Ramos (cell line): ENCODE measurements around the gene ZSCAN20.
"Not testable (repeated sequence)": the region's sequence is repeated elsewhere in the genome, so short reads cannot be mapped to it uniquely, and the experiment has no call there.

ENCODE experiments used
- in situ Hi-C: fragments of 300-500 bp; cut with MboI; formaldehyde crosslinking; loops from one replicate; pipeline ENCODE4 v1.14.3; 2022; ENCODE audit warnings: low sequenced_read_pairs; ENCODE audit not compliant: unreplicated experiment

Gene ZSCAN20

DNA sequence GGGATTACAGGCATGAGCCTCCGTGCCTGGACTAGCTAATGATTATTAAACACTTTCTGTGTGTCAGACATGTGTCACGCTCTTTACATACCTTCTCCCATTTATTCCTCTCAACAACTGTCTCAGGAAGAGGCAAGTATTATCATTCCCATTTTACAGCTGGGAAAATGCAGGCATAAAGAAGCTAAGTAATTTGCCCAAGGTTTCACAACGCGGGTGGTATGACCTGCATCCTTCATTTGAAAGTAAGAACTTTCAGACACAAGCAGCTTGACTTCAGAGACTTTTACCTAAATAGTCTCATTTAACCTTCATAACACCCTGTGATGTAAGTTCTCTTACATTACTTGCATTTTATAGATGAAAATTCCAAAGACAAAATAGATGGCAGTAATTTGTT lies 1.0 kb upstream of the ZSCAN20 start:
- in situ Hi-C loops = no loop called here

DNA sequence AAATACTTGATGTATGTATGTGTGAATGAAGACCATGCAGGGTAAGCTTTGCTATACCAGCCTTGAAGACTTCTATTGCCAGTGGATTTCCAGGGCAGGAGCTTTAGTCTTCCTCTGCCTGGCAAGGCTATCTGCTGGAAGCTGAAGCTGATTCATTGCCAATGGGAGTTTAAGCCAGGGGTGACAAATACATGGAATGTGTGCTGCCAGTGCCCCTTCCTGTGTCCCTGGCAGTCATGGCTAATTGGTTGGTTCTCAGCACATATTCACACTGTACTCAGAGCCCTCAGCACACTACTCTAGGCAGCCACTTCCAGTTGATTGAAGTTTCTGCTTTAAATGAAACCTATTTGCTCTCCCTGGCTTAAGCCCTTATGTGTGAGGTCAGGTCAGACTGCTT lies 1.5 kb downstream of the ZSCAN20 start:
- in situ Hi-C loops = no loop called here

DNA sequence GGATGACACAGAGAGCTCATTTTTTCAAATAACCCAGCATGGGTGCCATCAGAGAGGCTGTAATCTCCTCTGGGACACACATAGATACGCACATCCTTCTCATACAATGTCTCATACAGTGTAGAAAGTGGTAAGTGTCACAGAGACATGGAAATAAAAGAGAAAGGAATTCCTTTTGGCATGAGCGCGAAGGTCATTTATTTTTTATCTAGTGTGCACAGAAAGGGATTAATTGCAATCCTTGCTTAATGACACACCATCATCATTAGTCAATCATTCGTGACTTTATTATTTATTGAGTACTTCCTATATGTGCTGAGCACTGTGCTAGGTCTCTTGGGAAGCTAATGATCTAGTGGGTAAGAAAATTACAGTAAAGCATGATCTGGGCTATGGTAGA lies 5.0 kb downstream of the ZSCAN20 start:
- in situ Hi-C loops = no loop called here

DNA sequence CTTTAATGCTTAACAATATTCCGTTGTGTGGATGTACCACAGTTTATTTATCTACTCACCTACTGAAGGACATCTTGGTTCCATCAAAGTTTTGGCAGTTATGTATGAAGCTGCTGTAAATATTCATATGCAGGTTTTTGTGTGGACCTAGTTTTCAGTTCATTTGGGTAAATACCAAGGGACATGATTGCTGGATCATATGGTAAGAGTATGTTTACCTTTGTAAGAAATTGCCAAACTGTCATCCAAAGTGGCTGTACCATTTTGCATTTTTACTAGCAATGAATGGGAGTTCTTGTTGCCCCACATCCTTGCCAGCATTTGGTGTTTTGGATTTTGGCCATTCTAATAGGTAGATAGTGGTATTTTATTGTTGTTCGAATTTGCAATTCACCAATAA lies 10.0 kb downstream of the ZSCAN20 start:
- in situ Hi-C loops = no loop called here

- in situ Hi-C loops = no loop called here
Measured at GRCh38 chr1:33488624-33489023, 16.2 kb downstream of the ZSCAN20 start.

- in situ Hi-C loops = no loop called here
Measured at GRCh38 chr1:33494929-33495328, 22.5 kb downstream of the ZSCAN20 start.

GRCh38 chr1:33497410-33497809 lies 25.0 kb downstream of the ZSCAN20 start:
- in situ Hi-C loops = no loop called here

DNA sequence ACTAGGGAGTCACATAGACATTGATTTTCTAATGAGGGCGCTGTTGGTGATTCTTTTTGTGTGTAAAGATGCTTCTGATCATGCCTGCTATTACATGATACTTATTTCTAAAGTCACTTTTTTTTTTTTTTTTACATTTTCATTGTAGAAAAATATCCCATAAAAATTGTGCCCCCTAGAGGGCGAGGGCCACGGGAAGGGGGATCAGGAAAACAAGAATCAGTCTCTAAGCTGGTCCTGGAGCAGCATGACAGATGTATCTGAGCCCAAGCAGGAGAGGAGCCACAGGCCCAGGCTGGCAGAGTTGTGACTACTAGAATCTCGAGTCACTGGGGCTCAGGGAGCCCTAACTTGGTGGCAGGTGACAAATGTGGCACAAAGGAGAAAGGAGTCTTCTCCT lies 28.1 kb downstream of the ZSCAN20 start:
- in situ Hi-C loops = no loop called here

- in situ Hi-C loops = no loop called here
Measured at GRCh38 chr1:33501309-33501708, 28.9 kb downstream of the ZSCAN20 start.

DNA sequence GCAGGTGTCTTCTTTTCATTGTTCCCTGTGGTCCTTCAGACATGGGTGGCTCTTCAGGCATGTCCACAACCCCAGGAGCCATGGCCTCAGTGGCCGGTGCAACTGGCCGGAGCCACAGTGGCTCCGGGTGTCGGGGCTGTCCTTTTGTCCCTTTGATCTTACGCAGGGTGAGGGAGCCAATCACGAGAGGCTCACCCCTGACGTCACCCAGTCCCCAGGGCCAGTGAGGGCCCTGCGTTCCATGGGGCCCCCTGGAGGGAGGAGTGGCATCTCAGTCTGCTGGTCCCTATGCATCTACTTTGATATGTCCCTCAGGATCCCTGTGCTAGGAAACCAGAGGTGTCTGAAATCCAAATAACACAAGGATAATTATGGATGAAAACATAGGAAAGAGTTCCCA lies 29.3 kb downstream of the ZSCAN20 start:
- in situ Hi-C loops = no loop called here

GRCh38 chr1:33502726-33503125 lies 30.3 kb downstream of the ZSCAN20 start:
- in situ Hi-C loops = no loop called here

DNA sequence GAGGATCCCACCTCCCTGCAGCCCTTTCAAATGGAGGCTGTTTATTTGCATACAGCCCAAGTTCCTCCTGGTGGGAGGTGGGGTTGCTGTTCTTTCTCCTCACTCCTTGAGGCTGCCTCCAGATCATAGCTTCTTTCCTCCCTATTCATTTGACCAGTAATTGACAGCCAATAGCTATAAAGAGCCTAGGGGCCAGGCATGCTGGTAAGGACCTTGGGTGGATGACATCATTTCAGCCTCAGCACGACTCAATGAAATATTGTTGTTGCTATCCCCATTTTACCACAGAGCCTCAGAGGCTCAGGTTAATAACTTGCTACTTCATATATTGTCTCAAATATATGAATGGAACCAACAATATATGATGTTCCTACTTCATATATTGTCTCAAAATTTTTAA lies 31.1 kb downstream of the ZSCAN20 start:
- in situ Hi-C loops = no loop called here

DNA sequence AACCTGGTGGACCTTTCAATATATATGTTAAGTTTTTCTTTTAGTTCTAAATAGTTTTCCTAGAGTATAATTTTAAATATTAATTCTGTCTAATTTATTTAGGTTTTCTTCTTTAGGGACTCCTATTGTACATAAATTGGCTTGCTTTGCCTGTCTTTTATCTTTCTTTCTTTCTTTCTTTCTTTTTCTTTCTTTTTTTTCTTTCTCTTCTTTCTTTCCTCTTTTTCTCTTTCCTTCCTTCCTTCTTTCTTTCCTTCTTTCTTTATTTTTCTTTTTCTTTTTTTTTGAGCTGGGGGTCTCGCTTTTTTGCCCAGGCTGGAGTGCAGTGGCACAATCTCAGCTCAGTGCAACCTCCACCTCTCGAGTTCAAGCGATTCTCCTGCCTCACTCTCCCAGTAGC lies 35.2 kb downstream of the ZSCAN20 start:
- in situ Hi-C loops = no loop called here

GRCh38 chr1:33508151-33508550 lies 35.7 kb downstream of the ZSCAN20 start:
- in situ Hi-C loops = no loop called here

DNA sequence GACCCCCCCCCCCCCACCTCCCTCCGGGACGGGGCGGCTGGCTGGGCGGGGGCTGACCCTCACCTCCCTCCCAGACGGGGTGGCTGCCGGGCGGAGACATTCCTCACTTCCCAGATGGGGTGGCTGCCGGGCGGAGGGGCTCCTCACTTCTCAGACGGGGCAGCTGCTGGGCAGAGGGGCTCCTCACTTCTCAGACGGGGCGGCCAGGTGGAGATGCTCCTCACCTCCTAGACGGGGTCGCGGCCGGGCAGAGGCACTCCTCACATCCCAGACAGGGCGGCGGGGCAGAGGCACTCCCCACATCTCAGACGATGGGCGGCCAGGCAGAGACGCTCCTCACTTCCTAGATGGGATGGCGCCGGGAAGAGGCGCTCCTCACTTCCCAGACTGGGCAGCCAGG lies 36.8 kb downstream of the ZSCAN20 start:
- in situ Hi-C loops = not testable (repeated sequence)

GRCh38 chr1:33512226-33513011 lies 40.0 kb downstream of the ZSCAN20 start:
- in situ Hi-C loops = no loop called here

DNA sequence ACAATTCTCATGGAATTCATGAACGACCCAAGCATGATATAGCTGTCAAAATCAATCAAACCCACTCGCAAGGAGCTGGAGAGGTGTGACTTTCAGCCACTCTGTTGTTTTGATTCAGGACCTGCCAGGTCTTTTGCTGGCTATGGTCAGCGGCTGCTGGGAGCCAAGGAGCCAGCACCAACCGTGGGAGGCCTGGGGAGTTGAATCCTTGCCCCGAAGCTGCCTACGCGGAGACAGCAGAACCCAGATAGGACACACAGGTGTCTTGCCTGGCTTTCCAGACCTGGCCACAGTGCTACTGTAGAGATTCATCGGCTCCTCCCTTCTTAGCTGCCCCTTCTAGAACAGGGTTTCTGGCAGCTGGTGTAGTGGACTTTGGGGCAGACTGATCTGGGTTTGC lies 42.7 kb downstream of the ZSCAN20 start:
- in situ Hi-C loops = no loop called here

- in situ Hi-C loops = no loop called here
Measured at GRCh38 chr1:33515607-33516006, 43.2 kb downstream of the ZSCAN20 start.

DNA sequence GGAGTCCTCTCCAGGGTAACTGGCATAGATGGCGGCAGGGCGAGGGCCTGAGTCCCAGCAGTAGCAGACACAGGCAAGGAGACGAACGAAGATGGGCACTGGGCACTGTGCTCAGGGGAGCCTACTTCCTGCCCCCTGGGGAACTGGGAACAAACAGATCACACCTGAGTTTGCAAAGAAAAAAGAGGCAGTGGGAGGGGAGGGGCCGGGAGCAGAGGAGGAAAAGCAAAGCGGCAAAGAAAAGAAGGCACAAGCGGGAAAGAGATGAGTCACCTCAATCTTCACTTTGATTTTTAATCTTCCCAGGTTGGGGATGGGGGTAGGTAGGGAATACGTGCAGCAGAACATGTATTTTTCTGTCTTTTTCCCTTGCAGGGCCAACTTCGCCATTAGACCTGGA lies 44.0 kb downstream of the ZSCAN20 start:
- in situ Hi-C loops = no loop called here

GRCh38 chr1:33516891-33517567 lies 44.6 kb downstream of the ZSCAN20 start:
- in situ Hi-C loops = no loop called here

- in situ Hi-C loops = no loop called here
Measured at GRCh38 chr1:33517596-33518250, 45.3 kb downstream of the ZSCAN20 start.
